Small intestine (tissue), 7 donors: Measurements from ENCODE around the gene CFAP157. TPM values are rescaled to one million over a fixed set of nuclear protein-coding genes. Genes with fewer than 3 reads are reported as not detected.

Source experiments
- DNase-seq, 2 donors: peaks; one replicate each; pipeline versions ENCODE4 v3.0.0 to v3.0.0-alpha.2; 2013
- FAIRE-seq: peaks from 2 replicates; lab custom pipeline; 2012; peaks lifted over from hg19 to GRCh38; lab: Jason Lieb, UNC
- H3K27ac ChIP-seq, 3 donors: one replicate each; pipeline ENCODE4 v1.5.1; 2013; ENCODE audit warnings: low read length in 2 of 3, mild to moderate bottlenecking in 2 of 3, control low read depth in 1 of 3, inconsistent platforms in 1 of 3, low read depth in 1 of 3, moderate library complexity in 1 of 3
- H3K27me3 ChIP-seq, 3 donors: one replicate each; pipeline ENCODE4 v1.6.1; 2013; ENCODE audit warnings: low read length in 3 of 3, inconsistent platforms in 1 of 3; ENCODE audit not compliant: control insufficient read depth in 3 of 3, insufficient read depth in 3 of 3
- H3K36me3 ChIP-seq, 3 donors: one replicate each; pipeline ENCODE4 v1.6.1; 2013; ENCODE audit warnings: low read length in 3 of 3, inconsistent platforms in 1 of 3, low read depth in 1 of 3, mild to moderate bottlenecking in 1 of 3, moderate library complexity in 1 of 3; ENCODE audit not compliant: control insufficient read depth in 3 of 3, insufficient read depth in 2 of 3
- H3K4me1 ChIP-seq, 3 donors: one replicate each; pipeline ENCODE4 v1.6.1; 2013; ENCODE audit warnings: low read length in 2 of 3, inconsistent platforms in 1 of 3, low read depth in 1 of 3, mild to moderate bottlenecking in 1 of 3, moderate library complexity in 1 of 3; ENCODE audit not compliant: control insufficient read depth in 3 of 3, insufficient read depth in 2 of 3
- H3K4me3 ChIP-seq, 3 donors: one replicate each; pipeline ENCODE4 v1.5.1; 2013; ENCODE audit warnings: low read length in 3 of 3, control low read depth in 1 of 3, inconsistent platforms in 1 of 3, low read depth in 1 of 3, mild to moderate bottlenecking in 1 of 3, moderate library complexity in 1 of 3
- H3K9me3 ChIP-seq, 2 donors: one replicate each; pipeline ENCODE4 v1.6.1; 2013; ENCODE audit warnings: low read depth in 1 of 2, low read length in 1 of 2; ENCODE audit not compliant: control insufficient read depth in 2 of 2, insufficient read depth in 1 of 2
- WGBS, 3 donors: extraction: QIAGEN DNeasy Blood & Tissue Kit; methylation state at CpG; one replicate each; pipeline ENCODE4 v1.1.7; 2013; 5-methylcytosine and 5-hydroxymethylcytosine counted together
- polyA plus RNA-seq, 4 donors: library from polyadenylated mRNA; stranded (reverse) in 3 of 4; unstranded in 1 of 4; fragments of 200-250 nt in 3 of 4; fragments of 120-200 nt in 1 of 4; gene quantifications; one replicate each; pipeline versions ENCODE4 v1.2.1 to v1.2.3, GENCODE V29; 2013
- donor health status: healthy with polysubstance abuse.
- donor health status: control.
- donor health status: control.
- donor health status: Bipolar disorder and iron deficiency.
- donor health status: healthy.

CFAP157 gene
- polyA plus RNA-seq, 4 donors = 0.12 to 0.84 TPM; not detected in 2

- Histone ChIP-seq H3K4me1 (no peaks in the 10 kb centered on the region), H3K9me3 (no peaks in the 10 kb centered on the region), H3K27me3 (no peaks in the 10 kb centered on the region), H3K4me3 (no peak overlapping the region), H3K27ac (no peak overlapping the region), H3K36me3 (no peaks in the 10 kb centered on the region)
- no peak for DNase-seq
- WGBS, 3 donors = 89 to 97% (median 91%) methylated on average over 12 to 13 of the region's 13 CpGs
- no peak for FAIRE-seq
Measured at GRCh38 chr9:127723013-127723412, 16.2 kb downstream of the CFAP157 start.

GRCh38 chr9:127723444-127723843 lies 16.7 kb downstream of the CFAP157 start:
- H3K9me3 ChIP-seq = no peaks in the 10 kb centered on the region
- H3K27ac ChIP-seq = no peak overlapping the region
- WGBS, 3 donors = 53 to 87% (median 66%) methylated on average over 5 of the region's 5 CpGs
- DNase-seq (no peak), FAIRE-seq (no peak)
- H3K4me1 ChIP-seq = no peaks in the 10 kb centered on the region
- H3K4me3 ChIP-seq = no peak overlapping the region
- H3K36me3 ChIP-seq = no peaks in the 10 kb centered on the region
- H3K27me3 ChIP-seq = no peaks in the 10 kb centered on the region

DNA sequence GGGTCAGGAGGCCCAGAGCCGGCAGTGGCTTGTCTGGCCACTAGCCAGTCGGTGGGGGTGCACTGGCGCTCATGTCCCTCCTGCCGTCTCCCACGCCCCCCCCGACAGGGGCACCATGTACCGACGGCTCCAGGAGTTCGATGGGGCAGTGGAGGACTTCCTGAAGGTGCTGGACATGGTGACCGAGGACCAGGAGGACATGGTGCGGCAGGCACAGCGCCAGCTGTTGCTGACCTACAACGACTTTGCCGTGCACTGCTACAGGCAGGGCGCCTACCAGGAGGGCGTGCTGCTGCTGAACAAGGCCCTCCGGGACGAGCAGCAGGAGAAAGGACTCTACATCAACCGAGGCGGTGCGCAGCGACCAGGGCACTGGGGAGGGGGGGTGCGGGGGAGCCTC lies 17.2 kb downstream of the CFAP157 start:
- H3K4me1 ChIP-seq = no peaks in the 10 kb centered on the region
- no peak overlapping the region for H3K4me3 ChIP-seq
- 38 to 58% (median 47%) methylated on average over 23 of the region's 23 CpGs for WGBS, 3 donors
- FAIRE-seq (no peak), DNase-seq (no peak)
- H3K9me3 ChIP-seq = no peaks in the 10 kb centered on the region
- H3K27ac ChIP-seq = no peak overlapping the region
- H3K27me3 ChIP-seq = no peaks in the 10 kb centered on the region
- H3K36me3 ChIP-seq = no peaks in the 10 kb centered on the region

DNA sequence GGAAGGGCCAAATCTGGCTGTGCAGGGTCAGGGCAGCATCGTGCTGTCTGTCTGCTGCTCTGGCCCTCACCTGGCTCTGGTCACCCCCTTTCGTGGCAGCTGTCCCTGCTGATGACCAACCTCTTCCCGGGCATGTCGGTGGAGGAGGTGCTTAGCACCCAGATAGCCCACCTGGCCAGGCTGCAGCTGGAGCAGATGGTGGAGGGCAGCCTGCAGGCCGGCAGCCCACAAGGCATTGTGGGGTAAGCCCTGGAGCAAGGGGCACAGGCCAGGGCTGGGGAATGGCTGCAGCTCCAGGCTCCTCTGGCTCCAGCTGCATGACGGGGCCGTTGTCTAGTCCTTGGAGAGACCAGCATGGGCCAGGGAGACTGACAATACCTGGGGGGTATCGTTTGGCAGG lies 20.1 kb downstream of the CFAP157 start:
- WGBS, 3 donors = 75 to 82% (median 78%) methylated on average over 8 of the region's 8 CpGs
- Histone ChIP-seq H3K4me1 (no peaks in the 10 kb centered on the region), H3K27ac (no peak overlapping the region), H3K27me3 (no peaks in the 10 kb centered on the region), H3K36me3 (peaks cover 0 to 22% (median 0%) of the 10 kb centered on the region in 3 donors), H3K9me3 (no peaks in the 10 kb centered on the region), H3K4me3 (no peak overlapping the region)
- DNase-seq (no peak), FAIRE-seq (no peak)

GRCh38 chr9:127728808-127729207 lies 22.0 kb downstream of the CFAP157 start:
- Histone ChIP-seq H3K27ac (no peak overlapping the region), H3K4me1 (peaks cover 0 to under 1% (median 0%) of the 10 kb centered on the region in 3 donors), H3K9me3 (no peaks in the 10 kb centered on the region), H3K27me3 (no peaks in the 10 kb centered on the region), H3K4me3 (no peak overlapping the region), H3K36me3 (peaks cover 0 to 41% (median 0%) of the 10 kb centered on the region in 3 donors)
- no peak for FAIRE-seq
- DNase-seq = no peak
- 85 to 90% (median 86%) methylated on average over 8 of the region's 8 CpGs for WGBS, 3 donors

DNA sequence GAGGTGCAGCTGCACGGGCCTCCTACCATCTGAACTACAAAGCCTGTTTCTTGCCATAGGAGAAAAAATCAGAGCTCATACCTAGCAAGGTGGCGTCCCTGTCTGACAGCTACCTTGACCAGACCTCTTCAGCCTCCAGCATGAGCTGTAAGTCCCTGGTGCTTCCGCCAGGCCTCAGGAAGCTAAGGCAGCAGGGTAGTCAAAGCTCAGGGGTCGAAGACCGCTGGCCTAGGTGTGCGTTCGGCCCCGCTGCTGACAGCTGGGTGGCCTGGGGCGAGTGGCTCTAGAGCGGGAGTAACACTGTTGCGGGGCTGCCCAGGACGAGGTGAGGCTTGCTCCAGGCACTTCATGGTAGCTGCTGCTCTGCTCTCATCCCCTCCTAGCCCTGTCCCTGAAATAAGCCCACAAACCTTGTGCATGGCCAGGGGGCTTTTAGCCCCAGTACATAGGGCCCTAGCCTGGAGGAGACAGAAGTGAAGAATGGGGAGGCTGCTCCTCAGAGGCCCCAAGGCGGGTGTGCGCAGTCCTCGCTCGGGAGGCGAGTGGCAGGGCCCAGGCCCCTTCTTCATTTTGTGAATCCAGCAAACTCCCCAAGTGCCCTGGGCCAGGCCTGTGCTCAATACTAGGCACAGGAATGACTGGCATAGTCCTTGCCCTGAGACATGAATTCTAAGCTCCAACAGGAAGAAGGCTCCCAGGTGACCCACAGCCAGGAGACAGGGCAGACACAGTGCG lies 22.9 kb downstream of the CFAP157 start:
- no peaks in the 10 kb centered on the region for H3K9me3 ChIP-seq
- H3K4me1 ChIP-seq = peaks cover 0 to 7% (median 0%) of the 10 kb centered on the region in 3 donors
- DNase-seq (no peak), FAIRE-seq (no peak)
- WGBS, 3 donors = 88 to 89% (median 89%) methylated on average over 17 to 18 of the region's 18 CpGs
- peaks cover 0 to 41% (median 0%) of the 10 kb centered on the region in 3 donors for H3K36me3 ChIP-seq
- no peak overlapping the region for H3K4me3 ChIP-seq
- H3K27ac ChIP-seq = no peak overlapping the region
- no peaks in the 10 kb centered on the region for H3K27me3 ChIP-seq

GRCh38 chr9:127730262-127730661 lies 23.5 kb downstream of the CFAP157 start:
- WGBS, 3 donors = 82 to 94% (median 88%) methylated on average over 6 to 9 of the region's 9 CpGs
- no peak for FAIRE-seq
- Histone ChIP-seq H3K4me3 (no peak overlapping the region), H3K9me3 (no peaks in the 10 kb centered on the region), H3K27me3 (no peaks in the 10 kb centered on the region), H3K27ac (no peak overlapping the region), H3K36me3 (peaks cover 0 to 41% (median 0%) of the 10 kb centered on the region in 3 donors), H3K4me1 (peaks cover 0 to 7% (median 0%) of the 10 kb centered on the region in 3 donors)
- no peak for DNase-seq

- Histone ChIP-seq H3K9me3 (no peaks in the 10 kb centered on the region), H3K27ac (no peak overlapping the region), H3K4me3 (no peak overlapping the region), H3K36me3 (peaks cover 0 to 41% (median 0%) of the 10 kb centered on the region in 3 donors), H3K4me1 (peaks cover 0 to 10% (median 0%) of the 10 kb centered on the region in 3 donors), H3K27me3 (no peaks in the 10 kb centered on the region)
- 82 to 85% (median 84%) methylated on average over 8 to 9 of the region's 9 CpGs for WGBS, 3 donors
- FAIRE-seq = no peak
- DNase-seq = no peak
Measured at GRCh38 chr9:127730799-127731410, 24.1 kb downstream of the CFAP157 start.
